ENCODE measurements around the gene TUBA4B.

TUBA4B gene

DNA sequence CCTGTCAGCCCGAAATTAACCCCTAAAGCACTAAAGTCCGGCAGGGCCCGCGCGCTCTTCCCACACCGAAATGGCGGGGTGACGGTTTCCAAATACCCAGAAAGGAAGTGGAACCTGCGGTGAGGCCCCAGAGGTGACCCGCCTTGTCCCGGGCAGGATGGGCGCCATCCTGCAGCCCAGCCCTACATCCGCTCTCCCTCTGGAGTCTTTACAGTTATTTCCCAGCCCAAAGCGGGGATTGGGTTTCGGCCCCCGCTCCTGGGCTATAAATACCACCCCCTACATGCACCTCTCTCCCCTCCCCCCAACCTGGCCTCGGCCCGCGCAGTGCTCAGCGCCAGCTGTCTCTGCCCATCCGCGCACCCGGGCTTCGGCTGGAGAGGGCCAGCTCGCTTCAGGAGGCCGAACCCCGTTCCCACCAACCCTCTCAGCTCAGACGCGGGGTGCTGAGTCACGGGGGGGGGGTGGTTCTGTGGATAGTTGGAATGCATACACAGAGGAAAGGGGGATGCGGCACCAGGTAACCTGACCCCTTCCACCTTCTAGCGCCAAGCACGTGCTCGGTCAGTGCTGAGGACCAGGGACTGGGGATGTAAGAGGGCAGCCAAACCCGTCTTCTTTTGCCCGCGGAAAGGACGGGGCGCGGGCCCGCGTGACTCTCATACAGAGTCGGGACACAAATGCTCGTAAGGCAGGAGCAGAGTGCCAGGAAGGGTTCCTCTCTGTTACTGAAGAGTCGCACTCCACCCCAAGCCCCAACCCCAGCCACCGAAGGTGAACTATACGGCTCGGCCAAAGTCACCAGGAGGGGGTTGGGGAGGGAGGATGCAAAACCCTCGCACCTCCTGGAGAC lies at the start of gene TUBA4B:
Gene TUBA4B (plus strand): TSS at position 344 of the 853 bp plus-strand sequence. CDS start 165 bp downstream, at position 509.
- DNase-seq: peak in 1 of 2 donors; percentile 22

DNA sequence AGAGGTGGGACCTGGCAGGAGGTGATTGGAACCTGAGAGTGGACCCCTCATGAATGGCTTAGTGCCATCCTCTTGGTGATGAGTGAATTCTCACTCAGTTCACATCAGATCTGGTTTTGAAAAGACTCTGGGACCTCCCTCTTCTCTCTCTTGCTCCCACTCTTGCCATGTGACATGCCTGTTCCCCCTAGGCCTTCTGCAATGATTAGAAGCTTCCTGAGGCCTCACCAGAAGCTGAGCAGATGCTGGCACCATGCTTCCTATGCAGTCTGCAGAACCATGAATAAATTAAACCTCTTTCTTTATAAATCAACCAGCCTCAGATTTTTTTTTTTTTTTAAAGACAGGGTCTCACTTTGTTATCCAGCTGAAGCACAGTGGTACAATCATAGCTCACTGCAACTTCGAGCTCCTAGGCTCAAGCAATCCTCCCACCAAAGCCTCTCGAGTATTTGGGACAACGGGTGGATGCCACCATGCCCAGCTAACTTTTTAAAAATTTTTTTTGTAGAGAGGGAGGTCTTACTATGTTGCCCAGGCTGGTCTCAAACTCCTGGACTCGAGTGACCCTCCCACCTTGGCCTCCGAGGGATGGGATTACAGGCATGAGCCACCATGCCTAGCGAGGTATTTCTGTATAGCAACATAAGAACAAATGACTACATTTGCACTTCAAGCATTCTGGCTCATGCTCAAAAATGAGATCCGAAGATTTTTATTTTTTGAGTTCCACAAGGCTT lies 48.4 kb upstream of the TUBA4B start:
- DNase-seq: no peak

DNA sequence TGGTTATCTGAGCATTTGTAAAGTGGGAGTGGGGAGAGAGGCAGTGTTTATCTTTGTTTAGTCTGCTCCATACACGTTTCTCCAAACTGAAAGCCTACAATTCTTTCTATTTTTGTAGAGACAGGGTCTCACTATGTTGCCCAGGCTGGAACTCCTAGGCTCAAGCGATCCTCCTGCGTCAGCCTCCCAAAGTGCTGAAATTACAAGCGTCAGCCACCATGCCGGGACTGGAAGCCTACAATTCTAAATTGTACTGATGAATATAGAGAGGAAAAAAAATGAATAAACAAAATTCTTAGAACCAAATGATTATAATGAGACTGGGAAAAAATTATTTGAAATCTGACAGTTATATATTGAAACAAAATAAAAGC lies 47.9 kb upstream of the TUBA4B start:
- no peak for DNase-seq

DNA sequence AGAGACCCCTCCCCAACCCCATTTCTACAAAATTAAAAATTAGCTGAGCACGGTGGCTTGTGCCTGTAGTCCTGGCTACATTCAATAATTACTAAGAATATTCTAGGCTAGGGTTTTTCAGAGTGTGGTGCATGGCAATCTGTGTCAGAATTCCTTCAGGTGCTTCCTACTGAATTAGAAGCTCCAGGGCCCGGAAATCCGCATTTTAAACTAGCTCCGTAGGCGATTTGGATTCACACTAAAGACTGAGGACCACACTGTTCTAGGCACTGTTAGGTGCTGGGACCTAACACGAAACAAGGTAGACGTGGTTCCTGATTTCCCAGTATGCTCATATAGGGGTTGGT lies 47.1 kb upstream of the TUBA4B start:
- no peak for DNase-seq

DNA sequence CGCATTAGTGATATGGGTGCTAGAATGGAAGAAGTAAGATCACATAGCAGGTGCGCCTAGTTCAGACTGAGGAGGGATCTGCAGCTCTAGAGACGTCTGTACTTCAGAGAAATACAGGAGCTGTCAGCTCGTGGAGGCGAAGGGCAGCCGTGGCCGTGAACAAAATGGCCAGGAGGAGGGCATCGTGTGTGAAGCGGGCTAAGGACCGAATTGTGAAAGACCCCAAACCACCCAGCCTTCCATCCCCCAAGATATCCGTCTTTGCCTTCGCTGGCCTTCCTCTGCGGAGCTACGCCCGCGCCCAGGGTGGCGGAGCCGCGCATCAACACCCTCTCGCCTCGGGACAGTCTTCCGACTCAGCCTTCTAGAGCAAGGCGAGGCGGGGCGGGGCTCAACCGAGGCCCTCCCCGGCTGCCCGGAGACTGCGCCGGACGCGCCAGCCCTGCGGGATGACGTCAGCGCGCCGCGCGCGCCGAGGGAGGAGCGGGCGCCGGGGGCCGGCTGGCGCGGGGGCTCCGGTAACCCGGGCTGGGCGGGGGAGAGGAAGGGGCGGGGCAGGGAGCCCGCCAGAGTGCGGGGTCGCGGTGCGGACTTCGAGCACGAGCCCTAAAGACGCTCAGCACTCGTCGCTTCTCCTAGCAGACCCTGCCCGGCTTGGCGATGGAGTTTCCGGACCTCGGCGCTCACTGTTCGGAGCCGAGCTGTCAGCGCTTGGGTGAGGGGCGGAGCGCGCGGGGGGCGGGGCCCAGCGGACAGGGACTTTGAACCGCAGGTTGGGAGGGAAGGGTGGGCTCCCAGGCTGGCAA lies 46.5 kb upstream of the TUBA4B start, which contains the start of gene ZFAND2B:
Gene ZFAND2B (plus strand): TSS at position 455 of the 806 bp plus-strand sequence. CDS start 206 bp downstream, at position 661.
- DNase-seq: peak; percentile 91 to 93

DNA sequence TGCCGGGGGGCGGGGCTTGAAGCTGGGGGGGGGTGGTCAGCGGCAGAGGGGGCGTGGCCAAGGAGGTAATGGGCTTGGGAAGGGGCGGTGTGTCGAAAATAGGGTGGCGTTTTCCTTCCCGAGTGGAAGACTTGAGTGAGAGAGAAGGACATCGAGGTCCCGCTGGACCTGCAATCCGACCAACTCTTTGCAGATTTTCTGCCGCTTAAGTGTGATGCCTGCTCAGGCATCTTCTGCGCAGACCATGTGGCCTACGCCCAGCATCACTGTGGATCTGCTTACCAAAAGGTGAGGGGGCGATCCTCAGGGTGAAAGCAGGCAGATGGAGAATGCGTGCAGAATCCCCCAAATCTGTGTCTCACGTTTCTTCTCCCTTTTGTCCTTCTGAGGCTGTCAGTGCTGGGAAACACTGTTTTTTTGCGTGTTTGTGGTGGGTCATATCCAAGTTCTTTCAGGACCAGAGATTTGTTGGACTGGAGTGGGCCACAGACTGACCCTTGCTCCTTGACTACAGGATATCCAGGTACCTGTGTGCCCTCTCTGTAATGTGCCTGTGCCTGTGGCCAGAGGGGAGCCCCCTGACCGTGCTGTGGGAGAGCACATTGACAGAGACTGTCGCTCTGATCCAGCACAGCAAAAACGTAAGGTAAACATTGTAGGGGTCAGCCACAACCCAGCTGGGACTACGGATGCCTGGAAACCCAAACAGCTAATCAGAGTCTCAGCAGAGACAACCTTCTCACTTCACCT lies 45.7 kb upstream of the TUBA4B start:
- DNase-seq: no peak

DNA sequence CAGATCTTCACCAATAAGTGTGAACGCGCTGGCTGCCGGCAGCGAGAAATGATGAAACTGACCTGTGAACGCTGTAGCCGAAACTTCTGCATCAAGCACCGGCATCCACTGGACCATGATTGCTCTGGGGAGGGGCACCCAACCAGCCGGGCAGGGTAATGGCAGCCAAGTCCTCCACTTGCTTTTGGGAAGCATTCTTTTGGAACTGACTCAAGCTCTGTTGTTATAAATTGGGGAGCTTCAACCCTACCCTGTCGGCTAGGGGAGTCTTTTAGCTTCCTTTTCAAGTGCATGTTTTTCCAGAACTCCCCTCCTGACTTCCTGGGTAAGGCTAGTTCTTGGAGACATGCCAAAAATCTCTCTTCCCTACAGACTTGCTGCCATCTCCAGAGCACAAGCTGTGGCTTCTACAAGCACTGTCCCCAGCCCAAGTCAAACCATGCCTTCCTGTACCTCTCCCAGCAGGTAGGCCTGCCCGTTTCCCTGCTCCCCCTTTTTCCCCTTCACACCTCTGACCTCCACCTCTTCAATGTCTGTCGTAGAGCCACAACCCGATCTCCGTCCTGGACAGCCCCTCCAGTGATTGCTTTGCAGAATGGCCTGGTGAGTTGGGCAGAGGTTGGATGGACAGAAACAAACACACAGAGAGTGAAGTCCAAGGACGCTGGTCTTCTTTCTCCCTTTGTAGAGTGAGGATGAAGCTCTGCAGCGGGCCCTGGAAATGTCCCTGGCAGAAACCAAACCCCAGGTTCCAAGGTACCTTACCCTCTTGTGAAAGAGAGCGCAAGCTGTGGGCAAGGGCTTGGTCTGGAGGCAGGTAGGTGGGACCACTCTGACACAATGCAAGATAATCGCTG lies 44.9 kb upstream of the TUBA4B start:
- DNase-seq: no peak

DNA sequence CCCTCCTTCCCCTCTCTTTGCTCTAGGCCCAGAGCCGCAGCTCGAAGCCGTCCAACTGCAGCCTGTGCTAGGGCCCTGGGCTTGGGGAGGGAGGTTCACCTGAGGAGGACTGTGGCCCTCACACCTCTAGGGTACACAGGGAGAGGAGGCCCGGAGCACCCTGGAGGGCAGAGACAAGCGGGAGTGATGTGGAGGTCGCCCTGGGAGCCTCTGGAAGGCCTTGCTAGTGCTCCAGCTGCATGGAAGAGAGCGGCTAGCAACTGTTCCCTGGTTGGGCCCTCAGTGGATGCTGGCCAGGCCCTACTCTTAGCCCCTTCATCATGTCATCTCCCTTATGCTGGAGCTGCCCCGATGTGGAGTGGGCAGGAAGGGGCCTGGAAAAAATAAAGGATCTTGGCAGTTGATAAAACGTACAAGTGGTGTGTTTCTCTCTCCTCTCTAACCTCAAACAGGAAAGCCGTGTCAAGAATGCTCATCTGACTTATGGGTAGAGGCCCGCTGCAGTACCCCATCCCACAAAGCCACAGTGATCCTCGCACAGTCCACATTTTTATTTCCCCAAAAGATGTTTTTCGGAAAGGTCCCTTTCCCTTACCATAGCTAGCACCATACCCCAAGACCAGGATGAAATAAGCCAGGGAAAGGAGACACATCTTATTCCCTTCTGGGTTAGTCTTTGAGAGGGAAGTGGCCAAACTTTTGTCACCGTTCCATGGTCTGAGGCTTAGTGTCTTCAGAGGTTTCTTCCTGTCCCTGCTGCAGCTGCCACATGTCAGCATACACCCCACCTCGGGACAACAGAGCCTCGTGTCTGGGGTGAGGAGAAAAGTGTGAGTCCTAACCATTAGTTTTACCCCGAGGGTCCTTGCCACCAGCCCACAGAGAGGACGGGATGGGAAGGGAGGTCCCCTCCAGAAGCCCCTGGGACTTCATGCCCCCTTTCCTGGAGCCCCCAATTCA lies 43.5 kb upstream of the TUBA4B start:
- DNase-seq: no peak

DNA sequence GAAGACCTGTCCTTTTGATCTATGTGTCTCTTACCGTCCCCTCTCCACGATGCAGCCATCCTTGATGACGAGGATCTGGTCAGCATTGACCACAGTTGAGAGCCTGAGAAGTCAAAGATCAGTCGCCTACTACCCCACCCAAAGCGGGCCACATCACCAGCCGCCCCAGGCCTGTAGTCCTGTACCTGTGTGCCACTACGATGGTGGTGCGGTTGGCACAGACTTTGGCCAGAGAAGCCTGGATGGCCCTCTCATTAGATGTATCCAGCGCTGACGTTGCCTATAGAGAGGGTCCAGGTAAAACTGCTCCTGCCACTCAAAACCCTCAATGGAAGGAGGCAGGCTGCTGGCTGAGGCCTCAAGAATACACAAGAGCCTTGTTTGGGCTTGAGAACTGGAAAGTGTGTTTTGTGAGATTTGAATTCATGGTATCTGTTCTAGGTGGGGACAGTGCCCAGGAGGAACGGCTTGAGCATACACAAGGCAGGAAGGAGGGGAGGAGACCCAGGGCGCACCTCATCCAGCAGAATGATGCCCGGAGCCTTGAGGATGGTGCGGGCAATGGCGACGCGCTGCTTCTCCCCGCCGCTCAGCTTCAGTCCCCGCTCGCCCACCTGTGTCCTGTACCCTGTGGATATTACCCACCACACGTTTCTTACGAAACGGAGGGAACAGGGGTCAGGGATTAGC lies 42.7 kb upstream of the TUBA4B start:
- DNase-seq: no peak

DNA sequence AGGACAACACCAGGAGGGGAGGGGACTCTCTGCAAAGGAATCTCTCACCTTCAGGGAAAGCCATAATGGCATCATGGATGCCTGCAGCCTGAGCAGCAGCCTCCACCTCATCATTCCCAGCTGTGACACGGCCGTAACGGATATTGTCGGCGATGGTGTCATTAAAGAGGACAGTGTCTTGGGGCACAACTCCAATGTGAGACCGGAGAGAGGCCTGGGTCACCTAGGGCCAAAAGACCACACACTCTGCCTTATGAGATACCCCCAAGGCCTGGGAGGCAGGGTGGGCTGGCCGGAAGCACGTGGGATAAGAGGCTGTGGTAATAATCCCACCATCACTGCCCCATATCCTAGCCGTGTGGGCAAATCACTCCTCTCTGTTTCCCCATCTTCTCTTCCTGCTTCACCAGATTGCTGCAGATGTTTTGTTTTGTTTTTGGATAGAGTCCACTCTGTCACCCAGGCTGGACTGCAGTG lies 42.1 kb upstream of the TUBA4B start:
- DNase-seq: no peak

DNA sequence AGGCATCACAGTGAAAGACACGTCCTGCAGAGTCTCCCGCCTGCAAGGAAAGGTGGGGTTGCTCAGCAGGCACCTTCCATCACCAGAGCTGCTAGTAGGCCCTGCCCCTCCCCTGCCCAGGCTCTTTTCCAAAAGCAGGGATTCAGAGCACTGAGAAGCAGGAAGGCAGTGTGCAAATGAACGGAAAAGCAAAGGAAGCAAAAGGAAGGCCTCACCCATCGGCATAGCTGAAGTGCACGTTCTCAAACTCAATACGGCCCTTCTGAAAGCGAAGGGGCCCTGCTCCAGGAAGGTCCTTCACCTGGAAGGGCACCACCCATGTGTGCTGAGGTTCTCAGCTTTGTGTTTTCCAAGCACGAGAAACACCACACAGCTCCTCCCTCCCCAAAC lies 40.0 kb upstream of the TUBA4B start:
- no peak for DNase-seq

DNA sequence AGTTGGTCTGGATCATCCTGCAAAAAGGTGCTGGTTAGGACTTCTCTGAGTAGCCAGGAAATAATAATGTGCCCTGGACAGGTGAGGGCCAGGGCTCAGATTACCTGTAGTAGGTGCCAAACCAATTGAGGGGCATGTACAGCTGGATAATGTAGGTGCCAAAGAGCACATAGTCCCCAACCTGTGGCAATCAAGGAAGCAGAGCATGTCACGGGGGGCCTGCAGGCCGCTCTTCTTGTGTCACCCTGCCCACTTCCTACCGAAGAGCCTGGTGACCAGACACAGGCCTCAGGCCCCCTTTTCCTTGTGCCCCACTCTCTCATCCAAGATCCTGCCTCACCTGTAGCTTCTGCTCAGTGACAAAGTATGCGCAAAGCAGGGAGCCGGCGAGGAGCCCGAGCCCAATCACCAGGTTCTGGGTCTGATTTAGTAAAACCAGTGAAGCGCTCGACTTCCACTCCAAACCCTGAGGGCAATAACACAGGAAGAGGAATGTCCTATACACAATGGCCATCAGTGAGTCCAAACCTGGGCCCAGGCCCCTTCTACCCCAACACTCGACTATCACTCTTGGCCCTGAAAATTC lies 39.5 kb upstream of the TUBA4B start:
- no peak for DNase-seq

DNA sequence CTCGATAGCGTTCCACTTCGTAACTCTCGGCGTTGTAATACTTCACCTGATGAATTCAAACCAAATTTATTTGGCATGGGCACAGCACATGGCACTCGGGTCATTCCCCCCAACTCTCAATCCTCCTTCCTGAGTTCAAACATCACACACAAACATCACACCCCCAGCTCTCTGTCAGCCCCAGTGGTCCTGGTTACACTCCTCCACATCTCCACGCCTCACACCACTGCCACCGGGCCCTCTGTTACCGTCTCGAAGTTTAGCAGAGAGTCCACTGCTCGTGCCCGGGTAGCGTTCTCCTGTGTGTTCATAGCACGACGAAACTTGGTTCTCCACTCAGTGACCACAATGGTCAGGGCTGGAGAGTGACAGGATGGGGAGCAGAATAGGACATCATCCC lies 38.9 kb upstream of the TUBA4B start:
- DNase-seq: no peak

DNA sequence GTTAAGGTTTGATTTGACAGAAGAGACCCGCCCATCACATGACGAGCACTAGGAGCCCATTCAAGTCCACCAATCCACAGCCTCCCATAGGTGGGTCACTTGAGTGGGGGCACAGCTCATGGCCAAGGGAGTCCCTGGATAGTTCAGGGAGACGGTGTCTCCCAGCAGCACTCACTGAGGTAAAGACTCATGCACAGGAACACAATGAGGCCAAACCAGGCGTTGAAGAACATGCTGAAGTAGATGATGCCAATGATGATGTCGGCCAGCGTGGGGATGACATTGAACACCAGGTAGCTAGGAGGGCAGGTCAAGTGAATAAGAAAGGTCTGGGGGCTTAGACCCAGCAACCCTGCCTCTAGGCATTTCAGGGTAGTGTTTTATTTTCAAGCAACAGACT lies 38.3 kb upstream of the TUBA4B start:
- no peak for DNase-seq

DNA sequence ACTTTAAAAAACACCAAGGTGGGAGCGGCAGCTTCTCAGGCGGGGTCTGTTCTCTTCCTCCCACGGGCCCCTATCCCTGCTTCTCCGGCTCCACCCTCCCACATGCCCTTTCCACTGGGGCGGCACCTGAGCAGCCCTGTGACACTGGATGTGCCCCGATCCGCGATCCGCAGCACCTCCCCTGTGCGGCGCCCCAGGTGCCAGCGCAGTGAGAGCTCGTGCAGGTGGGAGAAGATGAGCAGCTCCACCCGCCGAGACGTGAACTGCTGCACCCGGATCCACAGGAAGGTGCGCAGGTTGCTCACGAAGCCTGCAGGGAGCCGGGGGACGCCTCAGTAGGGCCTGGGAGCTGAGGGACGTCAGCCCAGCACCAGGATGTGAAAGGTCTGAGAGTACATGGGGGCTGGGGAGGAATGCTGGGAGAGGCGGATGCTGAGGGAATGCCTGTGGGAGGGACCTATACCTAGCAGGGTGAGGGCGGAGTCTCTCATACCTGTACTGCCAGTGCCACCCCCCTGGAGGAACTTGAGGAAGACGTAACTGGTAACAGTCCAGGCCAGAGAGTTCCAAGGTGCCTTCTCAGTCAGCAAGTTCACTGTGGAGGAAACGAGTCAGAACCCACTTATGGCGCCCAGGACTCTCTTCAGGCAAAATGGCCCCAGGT lies 37.0 kb upstream of the TUBA4B start:
- no peak for DNase-seq

DNA sequence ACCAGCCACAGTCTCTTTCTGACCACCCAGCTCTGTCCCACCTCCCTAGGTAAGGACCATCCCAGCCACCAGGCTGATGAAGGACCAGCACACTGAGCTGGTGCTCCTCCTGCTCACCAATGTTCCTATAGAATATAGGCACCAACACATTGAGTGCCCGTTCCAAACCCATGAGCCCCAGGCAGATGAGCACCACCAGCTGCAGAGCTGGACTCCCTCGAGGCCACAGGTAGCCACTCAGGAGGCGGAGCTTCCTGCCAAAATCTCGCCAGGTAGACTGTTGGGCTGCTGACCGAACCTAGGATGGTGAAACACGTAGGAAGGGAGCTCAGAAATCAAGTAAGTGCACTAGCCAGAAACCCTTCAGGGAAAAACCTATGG lies 36.5 kb upstream of the TUBA4B start:
- no peak for DNase-seq

DNA sequence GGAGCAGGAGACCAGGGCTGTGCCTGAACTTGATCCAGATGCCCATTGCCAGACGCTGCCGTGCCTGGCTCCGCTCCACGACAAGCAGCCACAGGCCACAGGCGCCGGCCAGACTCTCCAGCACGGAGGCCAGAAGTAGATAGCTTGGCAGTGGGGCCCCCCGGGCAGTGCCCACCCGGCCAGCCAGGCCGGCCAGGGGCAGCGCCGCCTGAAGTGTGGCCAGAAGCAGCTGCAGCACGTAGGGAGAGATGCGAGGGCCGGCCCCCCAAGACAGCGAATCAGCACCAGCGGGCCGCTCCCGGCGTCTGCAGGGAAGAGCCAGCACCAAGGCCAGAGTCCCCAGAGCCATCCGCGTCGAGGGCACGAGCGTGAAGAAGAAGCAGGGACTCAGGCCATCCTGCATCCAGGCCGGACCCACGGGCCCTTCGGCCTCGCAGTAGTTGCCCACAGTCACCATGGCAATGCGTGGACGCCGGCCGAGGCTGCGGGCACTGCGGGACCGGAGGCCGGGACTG lies 34.8 kb upstream of the TUBA4B start:
- DNase-seq: peak; percentile 23 to 25
